Neural progenitor cell (in vitro differentiated cells): ENCODE results near the gene ADAMTSL1. TPM values are rescaled to one million over a fixed set of nuclear protein-coding genes. Genes with fewer than 3 reads are reported as not detected.

Experiments
- DNase-seq: peaks from one replicate; pipeline ENCODE4 v3.0.0-alpha.2; 2016; ENCODE audit warnings: low spot score
- H2AFZ ChIP-seq: fragments of 200-600 bp; sonication (generic); replicated peaks from 2 replicates; pipeline ENCODE4 v1.6.1; 2016; ENCODE audit warnings: antibody characterized with exemption
- H3F3A ChIP-seq: fragments of 200-600 bp; sonication (generic); 2 replicates; pipeline ENCODE4 v1.6.1; 2016; ENCODE audit warnings: antibody characterized with exemption, low read depth
- H3K27ac ChIP-seq: fragments of 200-600 bp; sonication (generic); 2 replicates; pipeline ENCODE4 v1.5.1; 2016; ENCODE audit warnings: mild to moderate bottlenecking
- H3K27me3 ChIP-seq: fragments of 200-600 bp; sonication (generic); 2 replicates; pipeline ENCODE4 v1.6.1; 2016; ENCODE audit warnings: mild to moderate bottlenecking, moderate library complexity
- H3K36me3 ChIP-seq: fragments of 200-600 bp; sonication (generic); 2 replicates; pipeline ENCODE4 v1.5.1; 2016
- H3K4me1 ChIP-seq: fragments of 200-600 bp; sonication (generic); 2 replicates; pipeline ENCODE4 v1.6.1; 2016; ENCODE audit warnings: mixed run types
- H3K4me2 ChIP-seq: fragments of 200-600 bp; sonication (generic); 2 replicates; pipeline ENCODE4 v1.6.1; 2016
- H3K4me3 ChIP-seq: fragments of 200-600 bp; sonication (generic); 2 replicates; pipeline ENCODE4 v1.5.1; 2016
- H3K79me2 ChIP-seq: fragments of 200-600 bp; sonication (generic); 2 replicates; pipeline ENCODE4 v1.6.1; 2016; ENCODE audit warnings: low read depth
- H3K9ac ChIP-seq: fragments of 200-600 bp; sonication (generic); 2 replicates; pipeline ENCODE4 v1.6.1; 2016
- H3K9me3 ChIP-seq: fragments of 200-600 bp; sonication (generic); 2 replicates; pipeline ENCODE4 v1.5.1; 2016; ENCODE audit warnings: low read depth
- H4K20me1 ChIP-seq: fragments of 200-600 bp; sonication (generic); 2 replicates; pipeline ENCODE4 v1.6.1; 2016; ENCODE audit warnings: low read depth
- H3K27ac Mint-ChIP-seq: 3 replicates; pipeline ENCODE4 v1.8.0; 2021; ENCODE audit warnings: mixed read lengths
- H3K27me3 Mint-ChIP-seq: 2 replicates; pipeline ENCODE4 v1.8.0; 2022; ENCODE audit warnings: low read depth, mild to moderate bottlenecking, inconsistent platforms, moderate library complexity, mixed read lengths; ENCODE audit not compliant: insufficient read depth
- H3K36me3 Mint-ChIP-seq: 3 replicates; pipeline ENCODE4 v1.8.0; 2021; ENCODE audit warnings: mixed read lengths
- H3K4me1 Mint-ChIP-seq: 3 replicates; pipeline ENCODE4 v1.8.0; 2021; ENCODE audit warnings: mixed read lengths
- H3K4me3 Mint-ChIP-seq: 3 replicates; pipeline ENCODE4 v1.8.0; 2021; ENCODE audit warnings: mild to moderate bottlenecking, moderate library complexity, mixed read lengths
- H3K9me3 Mint-ChIP-seq: 3 replicates; pipeline ENCODE4 v1.8.0; 2020; ENCODE audit warnings: mixed read lengths
- EZH2 ChIP-seq: fragments of 200-600 bp; sonication (generic); IDR thresholded peaks from 2 replicates; pipeline ENCODE4 v1.6.1; 2017; ENCODE audit warnings: antibody characterized with exemption, mild to moderate bottlenecking, moderate library complexity
- EZH2phosphoT487 ChIP-seq: fragments of 200-600 bp; sonication (generic); IDR thresholded peaks from 2 replicates; pipeline ENCODE4 v1.6.1; 2017; ENCODE audit warnings: antibody characterized with exemption
- total RNA-seq: library from RNA; depleted of rRNA; stranded (reverse); fragments of >200 nt; gene quantifications from 2 replicates; pipeline ENCODE4 v1.2.3, GENCODE V29; 2015; ENCODE audit warnings: low replicate concordance
- TF ChIP-seq, protein P1 (sequence below): fragments of 200-600 bp; sonication (generic); IDR thresholded peaks from 2 replicates; pipeline ENCODE4 v1.5.1; 2017; ENCODE audit warnings: antibody characterized with exemption, mild to moderate bottlenecking

Gene ADAMTSL1
- total RNA-seq, 1 donor from 2014 or later: 0.73 TPM

DNA sequence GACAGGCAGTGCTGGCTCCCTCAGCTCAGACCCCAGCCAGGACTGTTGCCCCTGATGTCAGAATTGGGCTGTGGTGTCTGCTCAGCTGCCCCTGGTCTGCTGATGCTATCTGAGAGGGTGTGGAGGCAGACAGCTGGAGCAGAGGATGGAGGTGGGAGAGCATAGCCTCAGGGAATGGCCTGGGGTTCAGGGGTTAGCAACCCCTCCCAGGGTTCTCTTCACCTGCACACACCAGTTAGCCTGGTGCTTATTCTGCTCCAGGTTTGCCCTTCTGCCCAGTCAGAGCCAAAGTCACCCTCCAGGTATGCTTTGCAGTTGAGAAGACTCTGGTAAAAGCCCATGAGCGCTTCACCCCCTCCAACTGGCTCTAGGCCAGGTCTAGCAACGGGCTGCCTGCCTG, 449.2 kb downstream of the ADAMTSL1 start:
- TF ChIP-seq EZH2 (no peak), EZH2phosphoT487 (no peak)
- TF ChIP-seq, protein P1, sequence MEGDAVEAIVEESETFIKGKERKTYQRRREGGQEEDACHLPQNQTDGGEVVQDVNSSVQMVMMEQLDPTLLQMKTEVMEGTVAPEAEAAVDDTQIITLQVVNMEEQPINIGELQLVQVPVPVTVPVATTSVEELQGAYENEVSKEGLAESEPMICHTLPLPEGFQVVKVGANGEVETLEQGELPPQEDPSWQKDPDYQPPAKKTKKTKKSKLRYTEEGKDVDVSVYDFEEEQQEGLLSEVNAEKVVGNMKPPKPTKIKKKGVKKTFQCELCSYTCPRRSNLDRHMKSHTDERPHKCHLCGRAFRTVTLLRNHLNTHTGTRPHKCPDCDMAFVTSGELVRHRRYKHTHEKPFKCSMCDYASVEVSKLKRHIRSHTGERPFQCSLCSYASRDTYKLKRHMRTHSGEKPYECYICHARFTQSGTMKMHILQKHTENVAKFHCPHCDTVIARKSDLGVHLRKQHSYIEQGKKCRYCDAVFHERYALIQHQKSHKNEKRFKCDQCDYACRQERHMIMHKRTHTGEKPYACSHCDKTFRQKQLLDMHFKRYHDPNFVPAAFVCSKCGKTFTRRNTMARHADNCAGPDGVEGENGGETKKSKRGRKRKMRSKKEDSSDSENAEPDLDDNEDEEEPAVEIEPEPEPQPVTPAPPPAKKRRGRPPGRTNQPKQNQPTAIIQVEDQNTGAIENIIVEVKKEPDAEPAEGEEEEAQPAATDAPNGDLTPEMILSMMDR: no peak
- no peaks in the 10 kb centered on the region for H3K36me3 Mint-ChIP-seq
- Histone ChIP-seq H3K9ac (no peak overlapping the region), H2AFZ (no peak overlapping the region), H3K36me3 (no peaks in the 10 kb centered on the region), H3F3A (no peaks in the 10 kb centered on the region), H3K27ac (no peak overlapping the region), H3K27me3 (no peaks in the 10 kb centered on the region), H3K9me3 (no peaks in the 10 kb centered on the region), H3K4me3 (no peak overlapping the region), H3K4me1 (peaks cover 14% of the 10 kb centered on the region), H3K79me2 (no peaks in the 10 kb centered on the region), H3K4me2 (no peak overlapping the region), H4K20me1 (no peaks in the 10 kb centered on the region)
- no peaks in the 10 kb centered on the region for H3K9me3 Mint-ChIP-seq
- H3K4me1 Mint-ChIP-seq: no peaks in the 10 kb centered on the region
- H3K4me3 Mint-ChIP-seq: no peak overlapping the region
- H3K27ac Mint-ChIP-seq: no peak overlapping the region
- peaks cover 5% of the 10 kb centered on the region for H3K27me3 Mint-ChIP-seq
- no peak for DNase-seq

DNA sequence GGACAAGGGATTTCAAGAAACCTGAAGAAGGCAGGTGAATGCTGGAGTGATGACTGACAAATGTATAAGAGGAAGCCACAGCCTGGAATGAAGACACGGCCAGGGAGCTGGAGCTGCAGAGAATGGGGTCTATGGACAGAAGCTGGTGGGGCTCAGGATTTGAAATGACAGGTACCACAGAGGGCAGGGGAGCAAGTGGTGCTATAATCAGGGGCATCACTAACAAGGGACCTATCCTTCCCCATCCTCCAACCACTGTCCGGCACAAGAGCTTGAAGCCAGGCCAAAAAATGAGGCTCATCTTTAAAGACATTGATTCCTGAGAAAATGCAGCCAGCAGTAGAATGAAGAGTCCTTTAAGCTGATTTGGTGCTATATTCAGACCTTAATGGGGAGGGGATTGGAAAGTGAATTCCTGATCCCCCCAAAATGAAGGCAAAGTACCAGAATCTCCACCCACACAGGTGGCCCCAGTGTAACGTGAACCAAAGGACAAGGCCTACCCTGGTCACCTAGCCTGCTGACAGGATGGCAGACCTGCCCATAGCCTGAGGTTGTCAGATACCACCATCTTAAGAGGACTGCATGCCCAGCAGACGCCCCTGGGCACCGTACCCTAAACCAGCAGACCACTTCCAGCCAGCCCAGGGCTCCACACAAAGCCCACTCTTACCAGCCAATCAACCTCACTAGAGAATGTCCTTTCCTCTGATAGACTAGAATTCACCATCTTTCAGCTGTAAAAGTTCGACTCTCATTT, 449.9 kb downstream of the ADAMTSL1 start:
- Mint-ChIP-seq H3K27ac (no peak overlapping the region), H3K36me3 (no peaks in the 10 kb centered on the region), H3K4me3 (no peak overlapping the region), H3K9me3 (no peaks in the 10 kb centered on the region), H3K27me3 (peaks cover 4% of the 10 kb centered on the region), H3K4me1 (no peaks in the 10 kb centered on the region)
- Histone ChIP-seq H3K4me1 (peaks cover 14% of the 10 kb centered on the region), H3K4me2 (no peak overlapping the region), H3K36me3 (no peaks in the 10 kb centered on the region), H4K20me1 (no peaks in the 10 kb centered on the region), H3K27me3 (no peaks in the 10 kb centered on the region), H3K79me2 (no peaks in the 10 kb centered on the region), H3K9ac (no peak overlapping the region), H3F3A (no peaks in the 10 kb centered on the region), H3K27ac (no peak overlapping the region), H3K4me3 (no peak overlapping the region), H3K9me3 (no peaks in the 10 kb centered on the region), H2AFZ (no peak overlapping the region)
- TF ChIP-seq EZH2 (no peak), EZH2phosphoT487 (no peak)
- TF ChIP-seq, protein P1: no peak
- no peak for DNase-seq

DNA sequence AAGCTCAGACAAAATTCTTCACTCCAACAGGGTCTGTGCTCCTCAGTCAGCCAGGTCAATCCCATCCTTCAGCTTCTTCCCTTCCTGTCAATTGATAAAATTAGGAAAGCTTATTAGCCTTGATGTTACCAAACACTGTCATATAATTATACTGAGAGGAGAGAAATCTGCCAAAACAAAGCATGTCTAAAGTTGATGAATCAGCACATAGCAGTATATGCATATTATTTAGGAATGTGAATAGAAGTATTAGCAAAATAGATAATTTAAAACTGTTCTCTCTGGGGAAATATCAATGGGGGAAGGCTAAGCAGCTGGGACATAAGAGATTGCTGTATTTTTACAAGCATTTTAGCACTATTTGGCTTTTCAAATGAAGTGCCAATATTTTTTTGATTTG, 451.9 kb downstream of the ADAMTSL1 start:
- Mint-ChIP-seq H3K4me1 (no peaks in the 10 kb centered on the region), H3K27ac (no peak overlapping the region), H3K9me3 (no peaks in the 10 kb centered on the region), H3K27me3 (peaks cover 4% of the 10 kb centered on the region), H3K4me3 (no peak overlapping the region), H3K36me3 (no peaks in the 10 kb centered on the region)
- peaks cover 7% of the 10 kb centered on the region for H3K4me1 ChIP-seq
- no peaks in the 10 kb centered on the region for H4K20me1 ChIP-seq
- H3K79me2 ChIP-seq: no peaks in the 10 kb centered on the region
- DNase-seq: no peak
- H3K9ac ChIP-seq: no peak overlapping the region
- no peak overlapping the region for H2AFZ ChIP-seq
- no peaks in the 10 kb centered on the region for H3K27me3 ChIP-seq
- H3K27ac ChIP-seq: no peak overlapping the region
- H3K36me3 ChIP-seq: no peaks in the 10 kb centered on the region
- H3F3A ChIP-seq: no peaks in the 10 kb centered on the region
- no peaks in the 10 kb centered on the region for H3K9me3 ChIP-seq
- H3K4me3 ChIP-seq: no peak overlapping the region
- H3K4me2 ChIP-seq: no peak overlapping the region
- TF ChIP-seq, protein P1: no peak
- TF ChIP-seq EZH2: no peak
- TF ChIP-seq EZH2phosphoT487: no peak
